Stimulated activated CD4-positive, alpha-beta T cell treated with anti-CD3 and anti-CD28 coated beads, Interleukin-12 subunit alpha, Interleukin-12 subunit beta, amount 100 ng/mL, for 48 hours (primary cell): ENCODE results near the gene NFIB.

Experiments used
- DNase-seq, 3 donors: peaks; one replicate each; pipeline ENCODE4 v3.0.0-alpha.2; 2020; ENCODE audit warnings: low read depth in 2 of 3, low spot score in 1 of 3

NFIB gene

DNA sequence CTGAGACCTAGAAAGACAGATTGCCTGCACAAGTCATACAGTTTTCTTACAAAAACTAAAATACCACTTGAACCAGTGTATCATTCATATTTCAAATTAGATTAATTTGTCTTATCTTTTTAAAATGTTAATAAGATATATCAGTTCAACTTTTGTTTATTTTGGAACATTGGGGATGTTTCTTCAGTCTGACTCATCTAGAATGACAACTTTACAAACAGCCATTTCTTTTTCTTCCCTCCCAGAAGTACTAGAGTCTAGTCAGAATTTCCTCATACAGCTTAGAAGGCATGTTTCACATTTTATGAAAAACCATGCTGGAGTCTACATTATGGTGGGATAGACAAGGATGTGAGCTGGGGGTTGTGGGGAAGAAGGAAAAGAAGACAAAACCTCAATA is 262.5 kb downstream of the NFIB start:
- no peak for DNase-seq

GRCh38 chr9:14043483-14043882 is 270.5 kb downstream of the NFIB start:
- DNase-seq = no peak

DNA sequence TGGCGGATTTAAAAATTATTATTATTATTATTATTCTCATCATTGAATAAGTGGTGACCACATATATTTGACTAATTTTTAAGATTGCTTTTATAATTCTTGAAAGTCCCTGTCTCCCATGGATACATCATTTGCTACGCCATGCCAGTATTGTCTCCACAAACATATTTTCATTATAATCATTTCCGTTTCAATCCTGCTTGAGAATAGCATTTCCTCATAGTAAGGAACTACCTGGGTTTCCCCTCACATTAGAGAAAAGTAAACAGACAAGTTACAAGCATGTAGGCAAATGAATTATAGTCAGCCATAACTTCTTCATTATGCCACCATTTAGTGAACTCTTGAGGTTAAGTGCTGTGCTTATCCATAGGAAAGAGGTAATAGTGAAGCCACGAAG is 276.6 kb downstream of the NFIB start:
- DNase-seq = no peak

GRCh38 chr9:14033067-14033466 is 280.9 kb downstream of the NFIB start:
- DNase-seq = no peak
